ENCODE results near the gene HEXB. TPM values are rescaled to one million over a fixed set of nuclear protein-coding genes. Genes with fewer than 3 reads are reported as not detected.
A peak's percentile ranks its signal among the peaks of the same experiment; 100 is the strongest.

The HEXB gene
- total and polyA plus RNA-seq, 2 donors (not counting 3 experiments of a cell fraction or from before 2014, with no cell fraction given): 128 to 182 TPM

- peaks cover 54% of the 10 kb centered on the region for H3K79me2 ChIP-seq (ENCODE audit: control insufficient read depth, insufficient read depth, low read length)
- H2AFZ ChIP-seq (ENCODE audit: low read depth, low read length): peak overlapping the region; percentile 30
- dilution Hi-C loops (cut with MboI; ENCODE audit: extremely low pct_ligation_motif_present, low sequenced_read_pairs) (no loop called here), intact Hi-C loops (cut with micrococcal nuclease) (loop anchor here (1.0 to 5.0 kb wide), 8 partner anchors 9 to 389 kb away; no protein-coding TSS in a partner anchor)
- H3K4me3 ChIP-seq (replicated peaks in 1 of 3; ENCODE audit: insufficient read depth in 1 of 3, low read depth in 1 of 3, low read length in 3 of 3): peak overlapping the region; percentile 81 to 98 (median 82)
- ChIA-PET CTCF (interaction anchor here (0.7 to 7.4 kb wide), 44 partner anchors 8 to 738 kb away, joined by 3 to 78 read pairs (median 5); no protein-coding TSS in a partner anchor), POLR2A (interaction anchor here (0.7 to 2.7 kb wide), 16 partner anchors 9 to 738 kb away, joined by 3 to 20 read pairs (median 5); partner anchors contain the start of gene HEXB)
- H4K20me1 ChIP-seq (replicated peaks; ENCODE audit: control insufficient read depth, extremely low read depth, insufficient read depth, low read length): no peaks in the 10 kb centered on the region
- FAIRE-seq: peak; percentile 24
- peak overlapping the region; percentile 94 for H3K4me2 ChIP-seq (ENCODE audit: insufficient read depth, low read length)
- peaks cover 12 to 14% of the 10 kb centered on the region in 2 experiments for H3K36me3 ChIP-seq (ENCODE audit: control insufficient read depth in 2 of 2, extremely low read depth in 1 of 2, insufficient read depth in 2 of 2, low read length in 2 of 2)
- peak; percentile 57 for DNase-seq (ENCODE audit: low read depth, low spot score)
- H3K9ac ChIP-seq (replicated peaks; ENCODE audit: extremely low read depth, insufficient read depth, low read length): peak overlapping the region; percentile 82
- H3K9me1 ChIP-seq (replicated peaks; ENCODE audit: control insufficient read depth, extremely low read depth, insufficient read depth, low read length): no peaks in the 10 kb centered on the region
- TF ChIP-seq POLR2A (IDR thresholded peaks at IDR 0.05; ENCODE audit: low read depth, low read length): no peak
- no peak for TF ChIP-seq JUN (IDR thresholded peaks at IDR 0.05; ENCODE audit: borderline replicate concordance, insufficient read depth, insufficient read length, low read depth)
- TF ChIP-seq, protein P1, sequence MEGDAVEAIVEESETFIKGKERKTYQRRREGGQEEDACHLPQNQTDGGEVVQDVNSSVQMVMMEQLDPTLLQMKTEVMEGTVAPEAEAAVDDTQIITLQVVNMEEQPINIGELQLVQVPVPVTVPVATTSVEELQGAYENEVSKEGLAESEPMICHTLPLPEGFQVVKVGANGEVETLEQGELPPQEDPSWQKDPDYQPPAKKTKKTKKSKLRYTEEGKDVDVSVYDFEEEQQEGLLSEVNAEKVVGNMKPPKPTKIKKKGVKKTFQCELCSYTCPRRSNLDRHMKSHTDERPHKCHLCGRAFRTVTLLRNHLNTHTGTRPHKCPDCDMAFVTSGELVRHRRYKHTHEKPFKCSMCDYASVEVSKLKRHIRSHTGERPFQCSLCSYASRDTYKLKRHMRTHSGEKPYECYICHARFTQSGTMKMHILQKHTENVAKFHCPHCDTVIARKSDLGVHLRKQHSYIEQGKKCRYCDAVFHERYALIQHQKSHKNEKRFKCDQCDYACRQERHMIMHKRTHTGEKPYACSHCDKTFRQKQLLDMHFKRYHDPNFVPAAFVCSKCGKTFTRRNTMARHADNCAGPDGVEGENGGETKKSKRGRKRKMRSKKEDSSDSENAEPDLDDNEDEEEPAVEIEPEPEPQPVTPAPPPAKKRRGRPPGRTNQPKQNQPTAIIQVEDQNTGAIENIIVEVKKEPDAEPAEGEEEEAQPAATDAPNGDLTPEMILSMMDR (IDR thresholded peaks at IDR 0.05; ENCODE audit: extremely low read depth in 1 of 2, insufficient read depth in 1 of 2, low read depth in 1 of 2, low read length in 2 of 2): peak; percentile 19 to 39
- peak overlapping the region; percentile 91 for H3K27ac ChIP-seq (ENCODE audit: insufficient read depth, low read depth, low read length)
- BruUV-seq (replicated peaks): TSS peak; percentile 20
- peaks cover 55% of the 10 kb centered on the region for H3K4me1 ChIP-seq (ENCODE audit: control insufficient read depth, extremely low read depth, insufficient read depth, low read length)
- no peaks in the 10 kb centered on the region for H3K9me3 ChIP-seq (replicated peaks; ENCODE audit: control insufficient read depth, insufficient read depth, low read length)
- H3K27me3 ChIP-seq (ENCODE audit: control insufficient read depth in 2 of 2, insufficient read depth in 2 of 2, low read length in 2 of 2): no peaks in the 10 kb centered on the region
Observed at GRCh38 chr5:74639807-74640449, 45.1 kb upstream of the HEXB start.
